Measurements from ENCODE around the gene TRIM44.
"Not testable (repeated sequence)": the region's sequence is repeated elsewhere in the genome, so short reads cannot be mapped to it uniquely, and the experiment has no call there.

DNA sequence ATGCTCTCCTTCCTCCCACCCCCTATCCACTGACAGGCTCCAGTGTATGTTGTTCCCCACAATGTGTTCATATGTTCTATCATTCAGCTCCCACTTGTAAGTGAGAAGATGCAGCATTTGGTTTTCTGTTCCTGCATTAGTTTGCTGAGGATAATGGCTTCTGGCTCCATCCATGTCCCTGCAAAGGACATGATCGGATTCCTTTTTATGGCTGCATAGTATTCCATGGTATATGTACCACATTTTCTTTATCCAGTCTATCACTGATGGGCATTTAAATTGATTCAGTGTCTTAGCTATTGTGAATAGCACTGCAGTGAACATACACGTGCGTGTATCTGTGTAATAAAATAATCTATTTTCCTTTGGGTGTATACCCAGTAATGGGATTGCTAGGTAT, 5.8 kb downstream of the TRIM44 start:
- TF ChIP-seq SRF (IDR thresholded peaks at IDR 0.05; ENCODE audit: low read depth); EZH2 (IDR thresholded peaks at IDR 0.05); POLR2A (IDR thresholded peaks at IDR 0.05; ENCODE audit: borderline replicate concordance, extremely low read depth, insufficient read depth, insufficient read length); ZNF274 (IDR thresholded peaks at IDR 0.05; ENCODE audit: low read depth, low read length): not testable (repeated sequence)
- TF ChIP-seq, protein P1, sequence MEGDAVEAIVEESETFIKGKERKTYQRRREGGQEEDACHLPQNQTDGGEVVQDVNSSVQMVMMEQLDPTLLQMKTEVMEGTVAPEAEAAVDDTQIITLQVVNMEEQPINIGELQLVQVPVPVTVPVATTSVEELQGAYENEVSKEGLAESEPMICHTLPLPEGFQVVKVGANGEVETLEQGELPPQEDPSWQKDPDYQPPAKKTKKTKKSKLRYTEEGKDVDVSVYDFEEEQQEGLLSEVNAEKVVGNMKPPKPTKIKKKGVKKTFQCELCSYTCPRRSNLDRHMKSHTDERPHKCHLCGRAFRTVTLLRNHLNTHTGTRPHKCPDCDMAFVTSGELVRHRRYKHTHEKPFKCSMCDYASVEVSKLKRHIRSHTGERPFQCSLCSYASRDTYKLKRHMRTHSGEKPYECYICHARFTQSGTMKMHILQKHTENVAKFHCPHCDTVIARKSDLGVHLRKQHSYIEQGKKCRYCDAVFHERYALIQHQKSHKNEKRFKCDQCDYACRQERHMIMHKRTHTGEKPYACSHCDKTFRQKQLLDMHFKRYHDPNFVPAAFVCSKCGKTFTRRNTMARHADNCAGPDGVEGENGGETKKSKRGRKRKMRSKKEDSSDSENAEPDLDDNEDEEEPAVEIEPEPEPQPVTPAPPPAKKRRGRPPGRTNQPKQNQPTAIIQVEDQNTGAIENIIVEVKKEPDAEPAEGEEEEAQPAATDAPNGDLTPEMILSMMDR (IDR thresholded peaks at IDR 0.05 in 2 of 3, conservative IDR thresholded peaks at IDR 0.05 in 1 of 3; ENCODE audit: borderline replicate concordance in 1 of 3, insufficient read depth in 1 of 3, low read depth in 2 of 3, low read length in 2 of 3) = not testable (repeated sequence)
- TF ChIP-seq, protein P2, sequence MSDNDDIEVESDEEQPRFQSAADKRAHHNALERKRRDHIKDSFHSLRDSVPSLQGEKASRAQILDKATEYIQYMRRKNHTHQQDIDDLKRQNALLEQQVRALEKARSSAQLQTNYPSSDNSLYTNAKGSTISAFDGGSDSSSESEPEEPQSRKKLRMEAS (IDR thresholded peaks at IDR 0.05) = not testable (repeated sequence)

All from HCT116 (cell line).